Fibroblast of villous mesenchyme (primary cell): ENCODE results near the gene NUDT17. TPM values are rescaled to one million over a fixed set of nuclear protein-coding genes. Genes with fewer than 3 reads are reported as not detected.
A peak's percentile ranks its signal among the peaks of the same experiment; 100 is the strongest.
"Not testable (repeated sequence)": the region's sequence is repeated elsewhere in the genome, so short reads cannot be mapped to it uniquely, and the experiment has no call there.

Experiments
- DNase-seq: peaks from one replicate; pipeline ENCODE4 v3.0.0-alpha.2; 2010; ENCODE audit warnings: low read depth
- H3K4me3 ChIP-seq: 2 replicates; pipeline ENCODE4 v1.5.1; 2011; ENCODE audit warnings: low read depth, mild to moderate bottlenecking, low read length
- total RNA-seq: library from RNA; depleted of rRNA; stranded (reverse); fragments of >200 nt; gene quantifications from 2 replicates; pipeline ENCODE4 v1.2.3, GENCODE V29; 2012
- TF ChIP-seq, protein P1 (sequence below): IDR thresholded peaks from 2 replicates; pipeline ENCODE4 v1.5.1; 2012; ENCODE audit warnings: low read depth, mild to moderate bottlenecking, low read length; ENCODE audit not compliant: insufficient read depth

NUDT17 gene
- total RNA-seq, 1 donor = 6.0 TPM

GRCh38 chr1:145806844-145807243 is 38.6 kb upstream of the NUDT17 start:
- no peak overlapping the region for H3K4me3 ChIP-seq
- TF ChIP-seq, protein P1, sequence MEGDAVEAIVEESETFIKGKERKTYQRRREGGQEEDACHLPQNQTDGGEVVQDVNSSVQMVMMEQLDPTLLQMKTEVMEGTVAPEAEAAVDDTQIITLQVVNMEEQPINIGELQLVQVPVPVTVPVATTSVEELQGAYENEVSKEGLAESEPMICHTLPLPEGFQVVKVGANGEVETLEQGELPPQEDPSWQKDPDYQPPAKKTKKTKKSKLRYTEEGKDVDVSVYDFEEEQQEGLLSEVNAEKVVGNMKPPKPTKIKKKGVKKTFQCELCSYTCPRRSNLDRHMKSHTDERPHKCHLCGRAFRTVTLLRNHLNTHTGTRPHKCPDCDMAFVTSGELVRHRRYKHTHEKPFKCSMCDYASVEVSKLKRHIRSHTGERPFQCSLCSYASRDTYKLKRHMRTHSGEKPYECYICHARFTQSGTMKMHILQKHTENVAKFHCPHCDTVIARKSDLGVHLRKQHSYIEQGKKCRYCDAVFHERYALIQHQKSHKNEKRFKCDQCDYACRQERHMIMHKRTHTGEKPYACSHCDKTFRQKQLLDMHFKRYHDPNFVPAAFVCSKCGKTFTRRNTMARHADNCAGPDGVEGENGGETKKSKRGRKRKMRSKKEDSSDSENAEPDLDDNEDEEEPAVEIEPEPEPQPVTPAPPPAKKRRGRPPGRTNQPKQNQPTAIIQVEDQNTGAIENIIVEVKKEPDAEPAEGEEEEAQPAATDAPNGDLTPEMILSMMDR = no peak
- no peak for DNase-seq

DNA sequence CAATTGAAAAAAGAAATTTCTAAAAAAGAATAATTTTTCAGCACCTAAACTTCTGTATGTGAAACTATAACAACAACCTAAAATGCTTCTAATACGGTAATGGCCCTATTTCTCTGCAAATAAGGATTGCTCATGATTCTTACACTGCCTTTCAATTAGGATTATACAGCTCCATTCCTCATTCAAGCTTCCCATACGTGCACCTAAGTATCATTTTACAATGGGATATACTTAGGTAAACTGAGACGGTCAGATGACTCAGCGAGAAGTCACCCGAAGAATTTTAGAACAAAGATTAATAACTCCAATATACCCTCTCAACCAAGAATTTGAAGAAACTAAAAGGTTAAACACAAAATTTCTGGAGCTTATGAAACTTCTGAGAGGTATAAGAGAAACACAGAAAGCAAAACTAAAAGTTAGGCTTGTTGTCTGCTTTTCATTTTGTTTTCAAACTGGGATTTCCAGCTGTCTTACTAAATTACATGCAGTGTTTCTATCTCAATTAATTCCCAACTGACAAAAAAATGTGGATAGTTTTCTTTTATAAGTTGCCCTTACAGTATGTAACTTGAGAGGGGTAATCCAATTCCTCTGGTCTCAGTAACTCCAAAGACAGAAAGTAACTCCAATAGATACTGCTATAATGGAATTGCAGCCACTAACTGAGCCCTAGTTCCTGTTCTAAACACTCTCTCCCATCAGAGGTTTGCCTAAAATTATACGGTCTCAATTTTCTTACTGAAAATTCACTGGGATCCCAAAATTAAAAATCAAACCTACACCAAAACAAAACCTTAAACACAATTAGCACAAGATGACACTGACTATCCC is 32.2 kb upstream of the NUDT17 start:
- H3K4me3 ChIP-seq, DNase-seq: not testable (repeated sequence)

DNA sequence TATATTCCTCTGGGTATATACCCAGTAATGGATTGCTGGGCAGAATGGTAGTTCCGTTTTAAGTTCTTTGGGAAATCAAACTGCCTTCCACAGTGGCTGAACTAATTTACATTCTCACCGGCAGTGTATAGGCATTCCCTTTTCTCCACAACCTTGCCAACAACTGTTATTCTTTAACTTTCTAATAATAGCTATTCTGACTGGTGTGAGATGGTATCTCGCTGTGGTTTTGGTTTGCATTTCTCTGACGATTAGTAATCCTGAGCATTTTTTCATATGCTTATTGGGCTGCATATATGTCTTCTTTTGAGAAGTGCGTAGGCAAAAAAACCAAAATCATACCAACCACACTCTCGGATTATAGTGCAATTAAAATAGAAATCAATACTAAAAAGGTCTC is 27.3 kb upstream of the NUDT17 start:
- DNase-seq = peak; percentile 58
- not testable (repeated sequence) for H3K4me3 ChIP-seq

DNA sequence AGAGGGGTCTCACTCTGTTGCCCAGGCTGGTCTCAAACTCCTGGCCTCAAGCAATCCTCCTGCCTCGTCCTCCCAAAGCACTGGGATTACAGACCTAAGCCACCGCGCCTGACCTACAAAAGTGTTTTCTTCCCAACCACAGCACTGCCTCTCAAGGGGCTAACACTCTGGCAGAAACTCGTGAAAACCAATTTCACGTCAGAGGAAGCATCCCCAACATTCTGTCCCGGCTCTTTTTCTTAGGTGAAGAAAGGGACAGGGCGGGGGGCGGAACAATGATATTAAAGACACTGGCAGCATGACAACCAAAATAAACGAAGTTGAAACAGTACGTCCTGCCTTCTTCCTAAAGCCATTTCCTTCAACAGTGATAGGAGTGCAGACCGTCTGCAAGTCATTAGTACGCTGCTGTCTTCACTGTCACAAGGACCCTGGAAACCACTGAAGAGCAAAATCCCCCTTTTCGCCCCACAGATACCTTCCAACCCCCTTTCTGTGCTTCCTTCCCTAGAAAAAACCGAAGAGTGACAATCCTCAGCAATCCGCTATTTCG is 22.6 kb upstream of the NUDT17 start:
- H3K4me3 ChIP-seq = peak overlapping the region; percentile 37
- not testable (repeated sequence) for DNase-seq

GRCh38 chr1:145823565-145824498 is 21.6 kb upstream of the NUDT17 start, which contains the start of the genes POLR3C and RNF115:
Gene POLR3C (plus strand): TSS chr1:145824200. CDS start chr1:145825777, 1,577 bp downstream.
Gene RNF115 (minus strand): TSS chr1:145824095. CDS start chr1:145823873, 222 bp downstream.
- H3K4me3 ChIP-seq = peak within 1 kb of the TSS; percentile 96
- DNase-seq = peak; percentile 94

DNA sequence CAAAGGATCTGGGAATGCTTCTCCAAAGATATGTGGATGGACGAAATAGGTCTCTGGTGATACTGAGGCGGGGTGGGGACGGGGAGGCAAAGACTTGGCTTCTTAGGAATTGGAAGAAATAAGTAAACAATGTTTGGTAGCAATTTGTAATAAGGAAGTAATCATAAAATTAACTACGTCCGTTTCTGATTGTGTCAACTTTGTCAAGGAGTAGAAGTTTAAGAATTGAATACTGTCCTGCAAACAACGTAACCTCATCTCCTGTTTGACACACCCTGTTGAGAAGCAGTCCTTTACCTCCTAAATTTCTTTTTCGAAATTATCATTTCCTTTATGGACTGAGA is 21.0 kb upstream of the NUDT17 start:
- DNase-seq = no peak
- peak overlapping the region; percentile 96 for H3K4me3 ChIP-seq
- TF ChIP-seq, protein P1 = no peak

More at GRCh38 chr1:145823565-145824498, 21.6 kb upstream of the NUDT17 start, which contains the start of the genes POLR3C and RNF115:
- TF ChIP-seq, protein P1 = no peak

- no peak for DNase-seq
- TF ChIP-seq, protein P1 = no peak
- H3K4me3 ChIP-seq = no peak overlapping the region
Observed at GRCh38 chr1:145826030-145826429, 19.4 kb upstream of the NUDT17 start.

- no peak for DNase-seq
- TF ChIP-seq, protein P1 = no peak
- H3K4me3 ChIP-seq = no peak overlapping the region
Observed at GRCh38 chr1:145827966-145828365, 17.5 kb upstream of the NUDT17 start.
